ENCODE data around the gene HOXD9.

The HOXD9 gene

DNA sequence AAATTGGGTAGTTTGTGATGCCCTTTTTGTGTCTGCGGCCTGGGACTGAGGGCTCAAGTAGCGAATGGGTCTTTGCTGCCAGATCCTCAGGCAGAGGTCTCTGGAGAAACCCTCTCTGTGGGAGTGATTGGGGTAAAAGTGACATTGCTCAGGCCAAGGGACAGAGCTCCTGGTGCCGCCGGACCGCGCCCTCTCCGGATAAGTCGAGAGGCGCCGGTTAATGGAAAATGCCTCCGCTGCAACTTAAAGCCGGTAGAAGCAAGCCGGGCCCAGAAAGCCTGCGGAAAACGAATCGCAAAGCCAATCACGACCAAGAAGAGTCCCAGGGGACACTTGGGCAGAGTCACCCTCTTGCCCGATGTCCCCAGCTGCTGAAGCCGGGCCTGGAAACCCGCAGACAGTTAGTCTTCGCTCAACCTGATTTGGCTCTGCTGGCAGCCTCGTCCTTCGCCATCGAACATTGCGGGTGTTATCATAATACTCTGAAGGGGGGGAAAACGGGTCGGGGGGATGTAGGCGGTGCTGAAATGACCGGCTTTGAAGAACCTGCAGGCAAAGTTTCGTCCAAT is 23.3 kb upstream of the HOXD9 start:
- no peak for DNase-seq

- no peak for DNase-seq
Observed at GRCh38 chr2:176099728-176100546, 22.6 kb upstream of the HOXD9 start, which contains the start of gene HOXD12. HOXD12 (plus strand) TSS chr2:176099795; CDS start chr2:176099802, 7 bp downstream.

DNA sequence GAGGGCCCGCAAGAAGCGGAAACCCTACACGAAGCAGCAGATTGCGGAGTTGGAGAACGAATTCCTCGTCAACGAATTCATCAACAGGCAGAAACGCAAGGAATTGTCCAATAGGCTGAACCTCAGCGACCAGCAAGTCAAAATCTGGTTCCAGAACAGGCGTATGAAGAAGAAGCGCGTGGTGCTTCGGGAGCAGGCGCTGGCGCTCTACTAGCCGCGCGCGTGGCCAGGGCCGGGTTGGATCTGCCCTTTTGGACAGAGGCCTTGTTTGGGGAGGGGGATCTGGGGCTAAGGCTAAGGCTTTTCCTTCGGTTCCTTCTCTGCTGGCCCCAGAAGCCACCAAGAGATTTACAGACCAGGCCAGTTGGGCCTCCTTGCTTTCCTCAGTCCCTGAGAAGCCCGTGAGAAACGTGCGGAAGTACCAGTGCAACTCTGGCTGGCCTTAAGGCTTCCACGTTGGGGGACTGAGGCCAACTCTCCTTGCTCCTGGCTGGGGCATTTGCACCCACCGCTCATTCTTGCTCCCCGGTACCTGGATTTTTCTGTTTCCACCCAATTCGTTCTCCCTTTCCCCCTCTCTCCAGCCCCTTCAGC is 21.9 kb upstream of the HOXD9 start:
- DNase-seq: no peak

GRCh38 chr2:176101216-176101830 is 21.2 kb upstream of the HOXD9 start:
- no peak for DNase-seq

DNA sequence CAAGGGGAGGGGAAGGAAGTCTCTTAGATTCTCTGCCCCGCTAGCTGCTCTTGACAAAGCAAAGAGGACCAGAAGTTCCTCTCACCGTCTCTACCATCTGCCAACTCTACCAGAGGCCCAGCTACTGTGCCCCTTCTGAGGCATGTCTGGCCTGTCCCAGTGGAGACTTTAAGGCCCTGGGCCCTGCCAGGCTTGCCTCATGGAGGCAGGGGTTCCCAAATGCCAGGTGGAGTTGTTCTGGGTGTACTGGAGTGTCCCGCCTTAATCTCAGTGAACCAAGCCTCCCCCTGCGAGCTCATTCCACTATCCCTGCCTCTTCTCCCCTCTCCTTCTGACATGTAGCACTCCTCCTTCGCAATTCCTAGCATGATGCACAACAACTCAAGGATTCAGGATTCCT is 20.7 kb upstream of the HOXD9 start:
- DNase-seq: no peak

DNA sequence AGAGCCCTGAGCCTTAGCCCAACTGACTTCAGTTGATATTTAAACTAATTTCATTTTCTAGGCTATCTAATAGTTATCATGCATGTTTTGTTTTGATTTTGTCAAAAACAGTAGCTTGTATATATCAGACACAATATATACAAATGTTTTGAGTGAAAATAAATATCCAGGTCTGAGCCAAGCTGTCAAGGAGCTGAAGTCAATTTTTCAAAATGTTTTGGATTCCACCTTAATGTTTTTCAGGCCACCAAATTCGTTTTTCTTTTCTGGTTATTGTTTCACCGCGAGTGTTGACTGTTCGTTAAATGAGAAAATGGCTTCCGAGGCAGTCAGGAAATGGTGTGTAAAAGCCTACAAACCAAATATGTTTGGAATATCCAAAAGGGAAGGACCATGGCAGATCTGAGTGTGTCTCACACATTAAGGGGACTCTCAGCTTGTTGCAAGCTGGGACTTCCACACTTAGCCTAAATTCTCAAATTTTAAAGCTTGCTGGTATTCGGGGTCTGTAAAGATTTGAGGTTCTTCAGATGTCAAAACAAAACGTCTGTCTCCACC is 20.1 kb upstream of the HOXD9 start:
- no peak for DNase-seq

GRCh38 chr2:176103194-176103593 is 19.3 kb upstream of the HOXD9 start:
- DNase-seq: no peak

- DNase-seq: no peak
Observed at GRCh38 chr2:176103742-176104315, 18.7 kb upstream of the HOXD9 start.

GRCh38 chr2:176104316-176105077 is 18.0 kb upstream of the HOXD9 start:
- DNase-seq: no peak

GRCh38 chr2:176105078-176105729 is 17.3 kb upstream of the HOXD9 start:
- no peak for DNase-seq

DNA sequence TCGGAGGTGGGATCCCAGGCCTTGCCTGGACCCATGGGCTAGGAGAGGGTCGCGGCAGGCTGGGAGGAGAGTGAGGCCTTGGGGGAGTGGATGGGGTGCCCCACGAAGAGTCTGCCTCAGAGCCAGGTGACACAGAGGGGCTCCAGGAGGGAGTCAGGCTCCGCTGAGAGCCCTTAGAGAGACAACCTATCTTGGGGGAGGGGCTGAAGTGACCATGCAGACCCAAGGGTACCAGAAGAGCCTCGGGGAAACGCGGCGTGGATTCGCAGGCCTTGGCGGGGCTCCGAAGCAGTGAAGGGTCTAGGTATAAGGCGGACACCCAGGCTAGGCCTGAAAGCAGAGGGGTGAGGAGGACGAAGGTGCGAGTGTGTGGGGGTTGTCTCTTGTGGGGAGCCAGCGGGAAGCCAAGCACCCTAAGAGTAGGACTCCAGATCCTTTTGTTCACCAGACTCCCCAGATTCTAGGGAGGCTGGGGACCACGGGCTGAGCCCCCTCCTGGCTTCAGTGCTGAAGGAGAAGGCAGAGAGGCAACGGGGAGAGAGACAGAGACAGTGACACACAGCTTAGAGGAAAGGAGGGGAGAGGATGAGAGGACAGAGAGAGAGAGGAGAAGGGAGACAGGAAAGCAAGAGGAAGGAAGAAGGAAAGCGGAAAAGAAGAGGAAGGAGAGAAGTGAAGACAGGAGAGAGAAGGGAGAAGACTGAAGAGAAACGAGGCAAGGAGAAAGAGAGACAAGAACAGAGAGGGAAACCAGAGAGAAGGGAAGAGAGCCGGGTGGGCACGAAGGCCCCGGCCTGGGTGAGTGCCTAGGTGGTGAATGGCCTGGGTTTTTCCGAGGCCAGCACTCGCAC is 16.6 kb upstream of the HOXD9 start:
- no peak for DNase-seq

DNA sequence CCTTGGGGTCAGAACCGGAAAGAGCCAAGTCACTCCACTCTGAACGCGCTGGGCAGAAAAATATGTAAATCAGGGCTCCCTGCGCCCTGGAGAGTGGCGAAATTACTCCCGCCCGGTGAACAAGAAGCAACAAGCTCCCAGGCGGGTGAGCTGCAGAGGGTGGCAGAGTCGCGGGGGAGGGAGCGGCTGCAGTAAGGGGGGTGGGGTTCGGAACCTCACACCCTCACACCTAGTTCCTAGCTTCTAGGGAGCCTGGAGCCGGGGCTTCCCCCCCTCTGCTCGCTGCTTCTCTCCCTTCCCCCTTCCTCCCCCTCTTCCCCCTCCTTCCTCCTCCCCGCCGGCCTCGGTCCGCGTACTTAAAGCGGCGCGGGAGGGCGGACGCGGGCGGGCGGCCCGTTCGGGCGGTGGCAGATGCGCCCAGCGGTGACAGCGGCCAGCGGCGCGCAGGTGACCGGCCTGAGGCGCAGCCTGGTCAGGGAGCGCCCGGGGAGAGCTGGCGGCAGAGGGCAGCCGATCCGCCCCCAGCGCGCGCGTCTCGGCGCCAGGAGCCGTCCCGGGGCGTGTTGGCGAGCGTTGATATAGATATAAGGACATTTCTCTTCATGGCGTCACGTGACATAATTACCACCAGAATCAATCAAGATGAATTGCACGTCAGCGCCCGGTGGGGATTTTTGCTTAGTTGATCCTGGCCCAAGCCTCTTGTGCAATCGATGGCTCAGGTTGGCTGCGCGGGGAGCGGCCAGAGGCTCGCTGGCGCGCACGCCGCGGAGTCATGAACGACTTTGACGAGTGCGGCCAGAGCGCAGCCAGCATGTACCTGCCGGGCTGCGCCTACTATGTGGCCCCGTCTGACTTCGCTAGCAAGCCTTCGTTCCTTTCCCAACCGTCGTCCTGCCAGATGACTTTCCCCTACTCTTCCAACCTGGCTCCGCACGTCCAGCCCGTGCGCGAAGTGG is 15.7 kb upstream of the HOXD9 start, which contains the start of gene HOXD11:
TSS of gene HOXD11 (plus strand) at position 700 of the 959 bp plus-strand sequence. CDS start at position 776, 76 bp downstream.
- DNase-seq: no peak

DNA sequence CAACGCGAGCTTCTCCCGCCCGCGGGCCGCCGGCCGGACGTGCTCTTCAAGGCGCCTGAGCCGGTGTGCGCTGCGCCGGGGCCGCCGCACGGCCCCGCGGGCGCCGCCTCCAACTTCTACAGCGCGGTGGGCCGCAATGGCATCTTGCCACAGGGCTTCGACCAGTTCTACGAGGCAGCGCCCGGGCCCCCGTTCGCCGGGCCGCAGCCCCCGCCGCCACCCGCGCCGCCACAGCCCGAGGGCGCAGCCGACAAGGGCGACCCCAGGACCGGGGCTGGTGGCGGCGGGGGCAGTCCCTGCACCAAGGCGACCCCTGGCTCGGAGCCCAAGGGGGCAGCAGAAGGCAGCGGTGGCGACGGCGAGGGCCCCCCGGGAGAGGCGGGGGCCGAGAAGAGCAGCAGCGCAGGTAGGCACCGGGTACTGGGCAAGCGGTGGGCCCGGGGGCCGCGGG is 14.8 kb upstream of the HOXD9 start:
- no peak for DNase-seq

GRCh38 chr2:176109192-176109901 is 13.2 kb upstream of the HOXD9 start:
- no peak for DNase-seq

DNA sequence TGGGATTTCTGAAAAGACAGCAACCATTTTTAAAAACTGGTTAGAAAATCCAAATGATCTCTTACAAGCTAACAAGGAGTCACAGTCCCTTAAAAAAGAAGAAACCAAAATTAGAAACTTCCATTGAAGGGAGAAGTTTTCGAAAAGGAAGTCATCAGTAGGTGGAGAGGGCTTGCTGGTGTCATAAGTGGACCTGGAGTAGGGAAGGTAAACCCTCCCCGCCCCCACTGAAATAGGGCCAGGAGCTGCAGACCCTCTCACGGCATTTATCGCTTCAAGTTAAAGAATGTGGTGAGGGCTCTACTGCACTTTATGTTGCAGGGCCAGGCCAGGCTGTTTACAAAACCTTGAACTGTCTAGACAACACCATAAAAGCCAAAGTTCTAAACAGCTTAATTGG is 12.6 kb upstream of the HOXD9 start:
- no peak for DNase-seq

DNA sequence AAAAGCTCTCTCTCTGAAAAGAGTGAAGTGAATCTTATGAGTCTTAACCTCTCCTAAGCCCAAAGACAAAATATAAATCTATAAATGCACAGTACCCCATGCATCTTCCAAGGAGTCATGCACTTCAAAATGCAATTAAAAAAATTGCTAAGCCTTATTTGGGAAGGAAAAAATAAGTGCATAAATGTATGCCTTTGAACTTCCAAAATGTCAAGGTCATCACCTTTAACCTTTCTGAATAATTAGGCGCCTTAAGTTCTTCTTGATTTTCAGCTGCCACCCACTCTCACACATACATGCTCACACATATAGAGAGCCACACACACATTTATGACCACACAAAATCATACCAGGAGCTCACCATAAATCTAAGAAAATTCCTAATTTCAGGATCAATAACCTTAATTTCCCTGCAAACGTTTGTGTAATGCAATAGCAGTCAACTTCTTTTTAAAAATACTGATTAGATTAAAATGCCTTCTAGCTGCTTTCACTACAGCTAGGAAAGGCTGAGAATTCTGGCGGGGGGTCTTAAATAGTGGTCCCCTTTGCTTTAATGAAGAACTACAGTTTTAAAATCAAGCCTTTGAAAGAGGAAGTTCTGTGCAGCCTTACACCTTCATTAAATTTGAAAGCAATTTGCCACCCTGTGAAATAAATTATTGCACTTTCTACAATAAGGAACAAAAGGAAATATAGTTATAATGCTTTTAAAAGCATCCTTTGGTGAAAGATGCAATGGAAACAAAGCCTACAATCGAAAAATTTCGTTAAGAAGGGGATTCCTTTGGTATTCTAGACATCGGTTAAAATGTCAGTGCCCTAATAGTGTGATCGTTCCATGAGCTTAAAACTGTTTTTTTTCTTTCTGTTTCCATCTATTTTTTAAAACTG is 11.9 kb upstream of the HOXD9 start:
- no peak for DNase-seq

DNA sequence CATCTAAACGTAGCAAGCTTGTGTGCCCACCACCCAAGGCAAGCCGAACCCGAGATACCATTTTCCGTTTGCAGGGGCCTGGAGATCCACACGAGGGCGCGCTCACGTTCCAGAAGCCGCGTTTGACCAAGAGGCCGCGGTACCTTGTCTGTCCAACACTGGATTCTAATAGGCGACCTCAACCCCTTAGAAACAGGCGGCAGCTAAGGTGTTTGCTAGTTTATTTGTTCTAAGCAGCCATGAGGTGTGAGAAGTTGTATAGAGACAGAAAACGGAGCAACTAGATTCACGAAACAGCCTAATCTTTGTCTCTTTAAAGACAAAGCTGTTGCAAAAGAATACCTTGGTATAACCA is 11.2 kb upstream of the HOXD9 start:
- no peak for DNase-seq

Data from activated T-cell treated with anti-CD3 and anti-CD28 coated beads for 4 hours (primary cell).